Endothelial cell of umbilical vein (primary cell): ENCODE results near the gene TNFSF12. TPM values are rescaled to one million over a fixed set of nuclear protein-coding genes. Genes with fewer than 3 reads are reported as not detected.
A peak's percentile ranks its signal among the peaks of the same experiment; 100 is the strongest.

Experiments used
- BruUV-seq: library from RNA; stranded (reverse); fragments of 400-500 nt; replicated peaks from 2 replicates; lab custom pipeline; 2021; lab: Mats Ljungman, UMichigan
- CTCF ChIA-PET: fragments of 300-600, 350-600 bp; sonication (Branson Sonifier 250); formaldehyde crosslinking; loops from one replicate; lab custom pipeline; 2021; ENCODE audit warnings: antibody characterized with exemption, inconsistent platforms; lab: Charles Lee
- POLR2A ChIA-PET: fragments of 300-600, 350-600 bp; sonication (Branson Sonifier 250); formaldehyde crosslinking; loops from one replicate; lab custom pipeline; 2021; ENCODE audit warnings: antibody characterized with exemption, inconsistent platforms; lab: Charles Lee
- DNase-seq: peaks from one replicate; pipeline ENCODE4 v3.0.0-alpha.2; 2011; ENCODE audit warnings: low read depth, low spot score
- FAIRE-seq: peaks from 2 replicates; lab custom pipeline; 2011; peaks lifted over from hg19 to GRCh38; lab: Jason Lieb, UNC
- H2AFZ ChIP-seq: 2 replicates; pipeline ENCODE4 v1.6.0; 2012; ENCODE audit warnings: low read depth, low read length, control low read depth, inconsistent platforms
- H3K27ac ChIP-seq: 2 replicates; pipeline ENCODE4 v1.5.1; 2011; ENCODE audit warnings: low read depth, mild to moderate bottlenecking, control low read depth, low read length, moderate library complexity; ENCODE audit not compliant: insufficient read depth
- H3K27me3 ChIP-seq, 2 experiments: 2 replicates each; pipeline versions ENCODE4 v1.6.0 to v1.6.1; 2011; ENCODE audit warnings: low read length in 2 of 2, mixed read lengths in 1 of 2; ENCODE audit not compliant: control insufficient read depth in 2 of 2, insufficient read depth in 2 of 2
- H3K36me3 ChIP-seq, 2 experiments: 2 replicates in 1 of 2; 3 replicates in 1 of 2; pipeline ENCODE4 v1.5.1; 2011; ENCODE audit warnings: low read length in 2 of 2, mild to moderate bottlenecking in 1 of 2, moderate library complexity in 1 of 2; ENCODE audit not compliant: control insufficient read depth in 2 of 2, insufficient read depth in 2 of 2; ENCODE audit errors: extremely low read depth in 1 of 2
- H3K4me1 ChIP-seq: 3 replicates; pipeline ENCODE4 v1.5.1; 2011; ENCODE audit warnings: mild to moderate bottlenecking, low read length; ENCODE audit not compliant: control insufficient read depth, insufficient read depth; ENCODE audit errors: extremely low read depth
- H3K4me2 ChIP-seq: 2 replicates; pipeline ENCODE4 v1.6.1; 2011; ENCODE audit warnings: low read length, control low read depth, mixed read lengths; ENCODE audit not compliant: insufficient read depth
- H3K4me3 ChIP-seq, 3 experiments: fragments of 200-600 bp in 1 of 3; sonication (generic), shearing (Covaris generic) in 1 of 3; replicated peaks in 1 of 3; 2 replicates each; pipeline ENCODE4 v1.5.1; 2011 to 2016; ENCODE audit warnings: control low read depth in 3 of 3, low read length in 3 of 3, mild to moderate bottlenecking in 2 of 3, inconsistent platforms in 1 of 3, low read depth in 1 of 3, moderate library complexity in 1 of 3; ENCODE audit not compliant: insufficient read depth in 1 of 3
- H3K79me2 ChIP-seq: 2 replicates; pipeline ENCODE4 v1.6.0; 2012; ENCODE audit warnings: low read length, inconsistent platforms; ENCODE audit not compliant: control insufficient read depth, insufficient read depth
- H3K9ac ChIP-seq: replicated peaks from 2 replicates; pipeline ENCODE3; 2011; ENCODE audit warnings: low read length, control low read depth; ENCODE audit not compliant: insufficient read depth; ENCODE audit errors: extremely low read depth
- H3K9me1 ChIP-seq: replicated peaks from 3 replicates; pipeline ENCODE4 v1.6.0; 2011; ENCODE audit warnings: mild to moderate bottlenecking, low read length; ENCODE audit not compliant: control insufficient read depth, insufficient read depth; ENCODE audit errors: extremely low read depth
- H3K9me3 ChIP-seq: replicated peaks from 2 replicates; pipeline ENCODE4 v1.5.1; 2012; ENCODE audit warnings: low read length, inconsistent platforms; ENCODE audit not compliant: control insufficient read depth, insufficient read depth
- H4K20me1 ChIP-seq: replicated peaks from 2 replicates; pipeline ENCODE3; 2011; ENCODE audit warnings: mild to moderate bottlenecking, low read length; ENCODE audit not compliant: control insufficient read depth, insufficient read depth; ENCODE audit errors: extremely low read depth
- EZH2 ChIP-seq: IDR thresholded peaks from 2 replicates; pipeline ENCODE4 v1.6.1; 2012; ENCODE audit warnings: borderline replicate concordance, low read depth, mild to moderate bottlenecking, moderate library complexity, low read length, inconsistent platforms; ENCODE audit not compliant: severe bottlenecking
- FOS ChIP-seq: IDR thresholded peaks from 2 replicates; pipeline ENCODE4 v1.6.1; 2011; ENCODE audit warnings: mild to moderate bottlenecking, low read length, moderate library complexity, borderline replicate concordance; ENCODE audit not compliant: insufficient read depth
- GATA2 ChIP-seq: IDR thresholded peaks from 2 replicates; pipeline ENCODE4 v1.7.0; 2011; ENCODE audit warnings: low read depth, mild to moderate bottlenecking, moderate library complexity, mixed read lengths, low read length; ENCODE audit not compliant: insufficient read length, insufficient read depth
- JUN ChIP-seq: IDR thresholded peaks from 2 replicates; pipeline ENCODE4 v1.6.1; 2011; ENCODE audit warnings: borderline replicate concordance, low read depth; ENCODE audit not compliant: insufficient read length, insufficient read depth
- MAX ChIP-seq: IDR thresholded peaks from 2 replicates; pipeline ENCODE4 v1.6.1; 2011; ENCODE audit not compliant: insufficient read depth, insufficient read length
- MYC ChIP-seq: IDR thresholded peaks from one replicate; pipeline ENCODE4 v1.6.1; 2011; ENCODE audit warnings: mild to moderate bottlenecking, low read depth, low read length
- POLR2A ChIP-seq: IDR thresholded peaks from 2 replicates; pipeline ENCODE4 v1.6.1; 2012; ENCODE audit warnings: low read depth, mild to moderate bottlenecking, control low read depth, low read length
- POLR2AphosphoS5 ChIP-seq: IDR thresholded peaks from 2 replicates; pipeline ENCODE4 v1.6.1; 2012; ENCODE audit warnings: low read depth, mild to moderate bottlenecking, control low read depth, low read length, moderate library complexity; ENCODE audit not compliant: insufficient read depth
- dilution Hi-C: fragments of 300-500 bp; cut with MboI; formaldehyde crosslinking; loops from one replicate; pipeline ENCODE4 v1.15.0; 2019; ENCODE audit warnings: low sequenced_read_pairs; ENCODE audit not compliant: extremely low pct_ligation_motif_present
- intact Hi-C: fragments of 100-400 bp; cut with micrococcal nuclease; formaldehyde crosslinking; loops from one replicate; pipeline ENCODE4 v1.10.0; 2022
- polyA plus RNA-seq, 4 experiments: library from polyadenylated mRNA; depleted of rRNA in 3 of 4; stranded (reverse) in 3 of 4; unstranded in 1 of 4; fragments of >200 nt; gene quantifications; 2 replicates each; pipeline versions ENCODE4 v1.2.1 to v1.2.3, GENCODE V29; 2011 to 2012; ENCODE audit warnings: missing spikeins in 1 of 4
- total RNA-seq: library from RNA; stranded (reverse); gene quantifications from 2 replicates; pipeline ENCODE4 v1.2.3, GENCODE V29; 2021
- TF ChIP-seq, protein P1 (sequence below), 2 donors: IDR thresholded peaks; 1 replicate in 1 of 2; 2 replicates in 1 of 2; pipeline ENCODE4 v1.5.1; 2011; ENCODE audit warnings: low read length in 2 of 2, mild to moderate bottlenecking in 2 of 2, moderate library complexity in 2 of 2, control low read depth in 1 of 2, inconsistent platforms in 1 of 2, low read depth in 1 of 2; ENCODE audit not compliant: insufficient read depth in 1 of 2; ENCODE audit errors: extremely low read depth in 1 of 2

TNFSF12 gene
- total and polyA plus RNA-seq, 2 donors (not counting 3 experiments of a cell fraction or from before 2014, with no cell fraction given), result 28.4 to 39.4 TPM

DNA sequence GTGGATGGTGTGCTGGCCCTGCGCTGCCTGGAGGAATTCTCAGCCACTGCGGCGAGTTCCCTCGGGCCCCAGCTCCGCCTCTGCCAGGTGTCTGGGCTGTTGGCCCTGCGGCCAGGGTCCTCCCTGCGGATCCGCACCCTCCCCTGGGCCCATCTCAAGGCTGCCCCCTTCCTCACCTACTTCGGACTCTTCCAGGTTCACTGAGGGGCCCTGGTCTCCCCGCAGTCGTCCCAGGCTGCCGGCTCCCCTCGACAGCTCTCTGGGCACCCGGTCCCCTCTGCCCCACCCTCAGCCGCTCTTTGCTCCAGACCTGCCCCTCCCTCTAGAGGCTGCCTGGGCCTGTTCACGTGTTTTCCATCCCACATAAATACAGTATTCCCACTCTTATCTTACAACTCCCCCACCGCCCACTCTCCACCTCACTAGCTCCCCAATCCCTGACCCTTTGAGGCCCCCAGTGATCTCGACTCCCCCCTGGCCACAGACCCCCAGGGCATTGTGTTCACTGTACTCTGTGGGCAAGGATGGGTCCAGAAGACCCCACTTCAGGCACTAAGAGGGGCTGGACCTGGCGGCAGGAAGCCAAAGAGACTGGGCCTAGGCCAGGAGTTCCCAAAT is 8.4 kb downstream of the TNFSF12 start:
- Histone ChIP-seq H3K4me3 (no peak overlapping the region), H3K9me1 (no peaks in the 10 kb centered on the region), H3K79me2 (peaks cover 5% of the 10 kb centered on the region), H3K9me3 (no peaks in the 10 kb centered on the region), H3K9ac (no peak overlapping the region), H3K36me3 (no peaks in the 10 kb centered on the region), H3K4me1 (peaks cover 25% of the 10 kb centered on the region), H2AFZ (no peak overlapping the region), H3K27ac (peak overlapping the region; percentile 70), H4K20me1 (no peaks in the 10 kb centered on the region), H3K4me2 (no peak overlapping the region), H3K27me3 (no peaks in the 10 kb centered on the region)
- TF ChIP-seq JUN, result no peak
- no peak for TF ChIP-seq FOS
- no peak for TF ChIP-seq GATA2
- dilution Hi-C loops, result no loop called here
- POLR2A ChIA-PET, result interaction anchor here (1.8 kb wide), 1 partner anchor 73 kb away, joined by 7 read pairs; the partner anchor contains the start of gene POLR2A
- DNase-seq, result no peak
- FAIRE-seq, result no peak
- CTCF ChIA-PET, result interaction anchor here (0.8 to 6.7 kb wide), 8 partner anchors 14 to 511 kb away, joined by 3 to 314 read pairs (median 4); partner anchors contain the start of gene SOX15
- intact Hi-C loops, result no loop called here
- no TSS peak for BruUV-seq

DNA sequence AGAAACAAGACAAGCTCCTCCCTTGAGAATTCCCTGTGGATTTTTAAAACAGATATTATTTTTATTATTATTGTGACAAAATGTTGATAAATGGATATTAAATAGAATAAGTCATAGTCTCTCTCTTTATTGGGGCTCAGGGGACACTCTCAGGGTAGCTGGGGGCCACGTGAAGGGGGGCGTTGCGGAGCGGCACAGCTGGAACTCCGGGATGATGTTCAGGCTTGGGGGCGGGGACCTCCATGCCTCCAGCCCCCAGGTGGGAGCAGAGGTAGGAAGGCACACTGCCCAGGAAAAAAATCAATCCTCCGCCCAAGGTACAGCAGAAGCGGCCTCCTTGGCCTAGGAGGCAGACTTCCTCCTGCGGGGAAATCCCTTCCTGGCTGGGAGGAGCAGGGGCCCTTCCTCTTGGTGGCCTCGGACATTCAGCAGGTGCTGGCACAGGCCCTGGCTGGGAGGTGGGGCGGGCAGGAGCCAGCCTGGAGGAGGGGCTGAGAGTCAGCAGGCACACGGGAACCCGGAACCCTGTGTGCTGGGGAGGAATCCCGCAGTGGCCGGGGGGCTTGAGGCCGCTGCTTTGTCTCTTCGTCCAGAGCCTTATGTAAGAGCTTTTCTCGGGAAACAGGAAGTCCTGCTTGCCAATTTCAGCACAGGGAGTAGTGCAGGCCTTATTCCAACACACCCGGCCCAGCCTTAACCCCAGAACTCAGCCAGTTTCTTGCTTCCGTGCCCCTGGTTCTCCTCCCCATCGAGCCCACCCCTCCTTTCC is 9.1 kb downstream of the TNFSF12 start:
- Histone ChIP-seq H3K27ac (peak overlapping the region; percentile 70), H3K4me1 (peaks cover 32% of the 10 kb centered on the region), H3K9me1 (no peaks in the 10 kb centered on the region), H3K79me2 (peaks cover 12% of the 10 kb centered on the region), H3K9ac (peak overlapping the region; percentile 65), H3K27me3 (no peaks in the 10 kb centered on the region), H3K36me3 (no peaks in the 10 kb centered on the region), H3K4me3 (no peak overlapping the region), H3K4me2 (peak overlapping the region; percentile 53), H4K20me1 (no peaks in the 10 kb centered on the region), H2AFZ (peak overlapping the region; percentile 77), H3K9me3 (no peaks in the 10 kb centered on the region)
- BruUV-seq, result no TSS peak
- FAIRE-seq, result peak; percentile 95
- dilution Hi-C loops, result no loop called here
- TF ChIP-seq POLR2AphosphoS5 (peak; percentile 69), GATA2 (no peak), MAX (no peak), JUN (no peak), POLR2A (peak; percentile 84), EZH2 (no peak), MYC (no peak)
- TF ChIP-seq, protein P1, sequence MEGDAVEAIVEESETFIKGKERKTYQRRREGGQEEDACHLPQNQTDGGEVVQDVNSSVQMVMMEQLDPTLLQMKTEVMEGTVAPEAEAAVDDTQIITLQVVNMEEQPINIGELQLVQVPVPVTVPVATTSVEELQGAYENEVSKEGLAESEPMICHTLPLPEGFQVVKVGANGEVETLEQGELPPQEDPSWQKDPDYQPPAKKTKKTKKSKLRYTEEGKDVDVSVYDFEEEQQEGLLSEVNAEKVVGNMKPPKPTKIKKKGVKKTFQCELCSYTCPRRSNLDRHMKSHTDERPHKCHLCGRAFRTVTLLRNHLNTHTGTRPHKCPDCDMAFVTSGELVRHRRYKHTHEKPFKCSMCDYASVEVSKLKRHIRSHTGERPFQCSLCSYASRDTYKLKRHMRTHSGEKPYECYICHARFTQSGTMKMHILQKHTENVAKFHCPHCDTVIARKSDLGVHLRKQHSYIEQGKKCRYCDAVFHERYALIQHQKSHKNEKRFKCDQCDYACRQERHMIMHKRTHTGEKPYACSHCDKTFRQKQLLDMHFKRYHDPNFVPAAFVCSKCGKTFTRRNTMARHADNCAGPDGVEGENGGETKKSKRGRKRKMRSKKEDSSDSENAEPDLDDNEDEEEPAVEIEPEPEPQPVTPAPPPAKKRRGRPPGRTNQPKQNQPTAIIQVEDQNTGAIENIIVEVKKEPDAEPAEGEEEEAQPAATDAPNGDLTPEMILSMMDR (IDR thresholded peaks at IDR 0.05; ENCODE audit: extremely low read depth in 1 of 2, insufficient read depth in 1 of 2, low read depth in 1 of 2, low read length in 2 of 2), result no peak
- DNase-seq, result peak; percentile 89
- intact Hi-C loops, result loop anchor here (1.0 kb wide), 1 partner anchor 123 kb away; the partner anchor contains the start of gene TMEM102
- ChIA-PET CTCF (interaction anchor here (0.8 to 6.7 kb wide), 16 partner anchors 9 to 512 kb away, joined by 3 to 314 read pairs (median 4); partner anchors contain the start of gene SOX15), POLR2A (interaction anchor here (1.1 to 1.8 kb wide), 2 partner anchors 73 to 79 kb away, joined by 3 to 7 read pairs; partner anchors contain the start of genes POLR2A and ZBTB4)
